Hematopoietic multipotent progenitor cell treated with erythropoietin and hydrocortisone succinate and interleukin-3 and kit ligand, for 15 days (in vitro differentiated cells): ENCODE measurements around the gene RAD18.

Experiments
- DNase-seq: peaks from one replicate; pipeline ENCODE4 v3.0.0-alpha.2; 2015; ENCODE audit warnings: low spot score

The RAD18 gene

DNA sequence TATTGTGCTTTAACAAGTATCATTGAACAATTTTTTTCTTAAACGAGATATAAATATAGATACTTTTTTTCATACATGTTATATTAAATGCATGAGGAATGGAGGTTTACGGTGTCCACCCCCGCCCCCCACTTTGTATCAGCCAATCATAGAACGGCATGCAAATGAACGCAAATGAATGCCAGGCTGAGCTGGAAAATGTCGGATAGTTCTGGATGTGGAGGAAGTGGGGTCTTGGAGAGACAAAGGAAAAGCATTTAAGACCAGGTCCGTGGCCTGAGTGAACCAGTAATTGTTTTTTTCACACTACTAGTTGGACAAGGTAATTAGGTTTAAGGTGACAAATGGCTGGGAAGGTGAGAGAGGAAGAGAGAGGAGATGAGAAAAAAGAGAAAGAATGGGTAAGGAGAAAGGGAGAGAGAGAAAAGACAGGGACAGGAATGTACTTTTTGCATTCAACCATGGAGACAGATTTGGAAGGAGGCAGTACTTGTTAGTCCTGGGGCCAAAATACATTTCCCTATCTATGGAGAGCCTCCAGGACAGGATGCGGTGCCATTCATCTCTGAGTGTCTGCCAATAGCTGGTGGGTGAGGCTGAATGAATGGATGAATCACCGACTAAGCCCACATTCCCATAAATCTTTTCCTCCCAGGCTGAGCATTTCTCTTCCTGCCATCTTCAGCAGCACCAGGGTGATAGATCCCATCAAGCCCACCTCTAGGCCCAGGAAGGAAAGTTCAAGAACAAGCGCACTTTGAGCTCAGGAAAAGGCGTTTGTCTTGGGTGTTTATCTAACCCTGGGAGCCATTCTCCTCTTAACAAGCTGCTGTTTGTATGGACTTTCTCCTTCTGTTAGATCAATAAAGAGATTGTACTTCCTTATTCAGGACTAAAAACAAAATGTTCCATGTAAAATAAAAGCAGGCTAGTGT lies 1.4 kb upstream of the RAD18 start:
- no peak for DNase-seq

DNA sequence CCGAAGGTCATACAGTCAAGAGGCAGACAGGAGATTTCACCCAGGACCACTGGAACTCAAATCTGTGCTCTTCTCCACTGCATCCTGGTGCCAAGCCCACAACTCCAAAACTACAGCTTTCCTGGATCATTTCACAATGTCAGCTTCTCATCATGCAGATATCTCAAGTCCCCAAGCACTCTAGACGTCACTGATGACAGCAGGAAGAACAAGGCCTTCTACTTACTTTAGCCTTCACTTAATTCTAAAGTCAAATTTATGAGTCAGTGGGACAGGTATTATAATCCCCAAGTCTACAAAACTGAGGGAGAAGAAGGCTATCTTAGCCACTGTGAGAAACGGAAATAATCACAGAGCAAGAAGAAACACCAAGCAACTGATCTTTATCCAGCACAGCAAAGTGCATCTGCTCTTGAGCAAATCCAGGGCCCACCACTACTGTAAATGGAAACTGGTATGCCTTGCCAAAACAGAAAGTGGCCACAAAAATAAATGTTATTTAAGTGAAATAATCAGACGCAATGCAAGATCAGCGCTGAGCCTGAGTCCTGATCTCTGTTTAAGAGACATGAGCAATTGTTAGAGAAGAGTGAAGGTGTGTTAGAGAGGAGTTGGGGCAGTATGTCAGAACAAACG lies 928 bp downstream of the RAD18 start:
- DNase-seq, result no peak

- DNase-seq, result no peak
Measured at GRCh38 chr3:8959668-8960067, 3.6 kb downstream of the RAD18 start.

- no peak for DNase-seq
Measured at GRCh38 chr3:8954938-8955763, 8.1 kb downstream of the RAD18 start.

GRCh38 chr3:8953313-8953712 lies 10.0 kb downstream of the RAD18 start:
- no peak for DNase-seq

GRCh38 chr3:8952130-8952529 lies 11.1 kb downstream of the RAD18 start:
- DNase-seq, result no peak

GRCh38 chr3:8945890-8946600 lies 17.2 kb downstream of the RAD18 start:
- DNase-seq, result no peak

- no peak for DNase-seq
Measured at GRCh38 chr3:8942746-8943488, 20.4 kb downstream of the RAD18 start.

GRCh38 chr3:8942115-8942514 lies 21.2 kb downstream of the RAD18 start:
- DNase-seq, result no peak

DNA sequence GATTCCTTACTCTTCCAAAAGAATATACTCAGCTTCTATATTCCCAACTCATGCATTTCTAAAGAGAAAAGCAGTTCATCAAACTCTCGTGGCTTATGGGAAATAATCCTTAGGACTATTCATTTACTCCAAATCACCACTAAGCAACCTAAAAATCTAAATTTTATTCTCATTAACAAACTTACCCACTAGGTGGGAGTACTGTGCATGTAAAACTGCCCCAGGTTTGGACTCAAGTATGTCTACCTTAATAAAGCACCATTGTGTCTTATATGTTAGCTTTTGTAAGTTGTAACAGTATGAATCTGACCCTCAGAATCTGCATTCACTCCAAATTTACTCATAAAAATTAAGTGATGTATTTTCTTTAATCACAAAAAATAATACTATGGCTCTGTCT lies 25.3 kb downstream of the RAD18 start:
- DNase-seq, result peak; percentile 11

DNA sequence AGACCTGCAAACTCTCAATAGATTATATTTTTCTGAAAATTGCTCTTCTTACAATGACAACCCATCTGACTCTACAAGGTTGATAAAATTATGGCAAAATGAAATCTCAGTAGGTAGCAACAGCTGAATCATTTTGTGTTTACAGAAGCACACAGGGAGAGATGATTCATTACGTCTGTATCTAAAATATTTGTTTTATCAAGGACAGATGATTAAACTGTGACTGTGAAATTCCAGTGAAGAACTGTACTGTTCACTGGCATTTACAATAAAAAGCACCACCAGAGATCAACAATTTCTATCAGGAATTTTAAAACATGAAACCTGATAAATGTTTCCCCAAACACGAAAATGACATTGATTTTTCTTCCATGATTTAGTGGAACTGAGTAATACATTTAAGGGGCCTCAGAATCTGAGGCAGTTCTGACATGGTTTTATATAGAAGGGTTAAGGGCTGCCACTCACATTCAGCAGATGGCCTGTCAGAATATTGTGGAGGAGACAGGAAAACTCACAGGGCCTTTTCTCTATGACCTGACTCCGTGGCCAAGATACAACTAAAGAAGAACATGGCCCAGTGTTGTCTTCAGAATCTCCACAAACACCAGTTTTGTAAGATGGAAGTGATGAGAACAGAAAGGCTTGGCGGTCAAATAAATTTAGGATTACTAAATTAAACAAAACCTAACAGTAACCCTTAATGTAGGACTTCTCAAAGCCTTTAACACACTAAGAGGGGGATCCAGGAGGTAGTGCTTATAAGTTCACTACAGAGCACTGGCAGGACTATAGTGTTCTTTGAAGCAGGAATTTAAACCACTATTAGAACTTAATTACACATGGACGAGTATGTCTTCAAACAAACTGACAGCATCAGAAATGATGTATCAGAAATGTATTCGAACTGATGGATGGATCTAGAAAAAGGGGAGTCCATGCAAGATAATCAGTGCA lies 25.9 kb downstream of the RAD18 start:
- no peak for DNase-seq

GRCh38 chr3:8932507-8932906 lies 30.8 kb downstream of the RAD18 start:
- no peak for DNase-seq

DNA sequence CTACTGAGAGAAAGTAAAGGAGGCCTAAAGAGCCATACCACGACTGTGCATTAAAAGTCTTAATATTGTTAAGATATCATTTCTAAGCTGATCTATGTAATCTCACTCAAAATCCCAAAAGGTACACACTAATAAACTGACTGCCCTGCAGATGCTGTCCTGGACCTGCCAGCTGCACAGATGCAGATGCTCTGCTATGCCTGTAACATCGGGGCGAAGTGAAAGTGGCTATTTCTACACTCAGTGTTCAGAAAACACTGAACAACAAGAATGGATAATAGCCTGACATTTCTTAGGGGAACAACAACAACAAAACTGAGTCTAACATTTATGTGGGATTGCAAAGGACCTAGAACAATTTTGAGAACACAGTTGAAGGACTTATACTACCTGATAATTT lies 31.9 kb downstream of the RAD18 start:
- no peak for DNase-seq

- DNase-seq, result no peak
Measured at GRCh38 chr3:8929860-8930259, 33.4 kb downstream of the RAD18 start.

GRCh38 chr3:8914491-8914890 lies 48.8 kb downstream of the RAD18 start:
- no peak for DNase-seq

DNA sequence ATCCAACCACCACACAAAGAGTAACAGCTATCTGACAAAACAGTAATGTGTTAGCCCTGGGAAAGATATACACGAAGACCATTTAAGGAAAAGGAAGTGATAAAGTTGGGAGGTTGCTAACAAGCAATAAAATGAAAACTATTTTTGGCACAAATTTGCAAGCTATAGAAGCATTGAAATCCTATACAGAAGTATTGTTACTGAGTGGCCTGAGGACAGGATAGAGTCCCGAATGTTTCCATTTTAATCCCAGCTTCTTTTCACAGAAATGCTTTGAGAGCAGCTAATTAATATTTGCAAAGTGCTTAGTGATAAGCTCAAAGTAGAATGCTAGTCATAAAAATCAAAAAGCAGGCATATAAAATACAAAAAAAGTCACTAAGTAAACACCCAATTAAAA lies 51.5 kb downstream of the RAD18 start:
- no peak for DNase-seq

GRCh38 chr3:8909160-8909559 lies 54.1 kb downstream of the RAD18 start:
- no peak for DNase-seq

GRCh38 chr3:8903191-8903590 lies 60.1 kb downstream of the RAD18 start:
- no peak for DNase-seq

DNA sequence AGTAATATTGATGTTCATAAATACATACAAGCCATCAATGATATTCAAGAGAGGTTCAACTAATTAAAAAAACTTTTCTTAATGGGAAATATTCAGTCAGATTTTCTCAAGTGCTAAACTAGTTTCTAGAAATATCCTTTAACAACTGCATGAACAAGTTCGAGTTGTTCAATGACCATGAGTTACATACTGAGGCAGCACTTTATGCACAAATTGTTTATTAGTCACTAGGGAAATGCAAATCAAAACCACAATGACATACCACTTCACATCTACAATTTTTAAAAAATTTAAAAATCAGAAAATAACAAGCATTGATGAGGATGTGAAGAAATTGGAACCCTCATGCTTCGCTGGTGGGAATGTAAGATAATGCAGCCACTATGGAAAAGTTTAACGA lies 62.4 kb downstream of the RAD18 start:
- no peak for DNase-seq

DNA sequence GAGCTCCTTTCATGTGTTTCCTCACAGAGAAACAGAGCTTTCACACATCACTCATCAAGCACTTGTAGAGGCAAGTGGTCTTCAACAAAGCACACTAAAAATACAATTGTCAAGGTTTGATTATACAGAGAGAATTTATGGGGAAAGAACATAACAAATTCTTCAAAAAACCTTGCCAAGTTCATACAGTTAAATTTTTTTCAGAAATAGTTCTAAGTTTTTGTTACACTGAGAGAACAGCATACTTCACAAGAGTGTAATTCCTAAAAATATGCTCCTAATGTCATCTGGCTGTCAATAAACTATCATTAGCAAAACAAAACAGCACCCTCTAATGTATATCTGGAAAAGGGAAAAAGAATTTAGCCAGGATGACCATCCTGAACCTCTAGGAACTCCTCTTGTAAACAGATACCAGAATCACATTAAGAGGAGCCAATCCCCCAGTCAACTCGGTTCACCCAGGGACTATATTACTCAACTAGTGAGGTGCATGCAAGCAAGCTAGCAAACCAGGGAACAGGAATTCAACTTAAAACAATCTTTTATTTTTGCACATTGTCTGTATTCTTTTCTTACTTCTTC lies 63.3 kb downstream of the RAD18 start:
- DNase-seq, result no peak
